ES-I3 (cell line): Measurements from ENCODE around the gene PDCD4.

Experiments
- H3K36me3 ChIP-seq: 2 replicates; pipeline ENCODE4 v1.6.1; 2013; ENCODE audit warnings: mild to moderate bottlenecking, low read length, control low read depth, moderate library complexity; ENCODE audit not compliant: insufficient read depth
- H3K4me1 ChIP-seq: 2 replicates; pipeline ENCODE4 v1.6.1; 2013; ENCODE audit warnings: mild to moderate bottlenecking, control low read depth, low read length; ENCODE audit not compliant: insufficient read depth
- H3K9ac ChIP-seq: 2 replicates; pipeline ENCODE4 v1.6.1; 2013; ENCODE audit warnings: low read depth, mild to moderate bottlenecking, low read length, moderate library complexity
- H3K9me3 ChIP-seq: 2 replicates; pipeline ENCODE4 v1.6.1; 2013; ENCODE audit warnings: mild to moderate bottlenecking, low read length, moderate library complexity; ENCODE audit not compliant: control insufficient read depth, insufficient read depth

The PDCD4 gene

DNA sequence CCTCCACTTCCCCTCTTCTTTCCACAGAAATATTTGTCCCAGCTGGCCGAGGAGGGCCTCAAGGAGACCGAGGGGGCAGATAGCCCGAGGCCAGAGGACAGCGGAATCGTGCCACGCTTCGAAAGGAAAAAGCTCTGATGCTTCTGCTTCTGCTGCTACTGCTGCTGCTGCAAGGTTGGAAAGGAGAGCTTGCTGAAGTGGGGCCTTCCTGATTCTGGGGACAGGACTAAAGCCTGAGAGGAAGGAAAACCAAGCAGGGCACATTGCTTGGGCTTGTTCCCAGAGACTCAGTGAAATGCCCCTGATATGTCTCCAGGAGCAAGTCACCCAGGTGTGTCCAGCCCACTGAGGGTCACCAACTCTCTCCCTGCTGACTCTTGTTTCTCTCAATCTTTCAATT is 35.9 kb upstream of the PDCD4 start:
- no peaks in the 10 kb centered on the region for H3K9me3 ChIP-seq
- no peak overlapping the region for H3K9ac ChIP-seq
- H3K4me1 ChIP-seq = peaks cover 27% of the 10 kb centered on the region
- no peaks in the 10 kb centered on the region for H3K36me3 ChIP-seq

DNA sequence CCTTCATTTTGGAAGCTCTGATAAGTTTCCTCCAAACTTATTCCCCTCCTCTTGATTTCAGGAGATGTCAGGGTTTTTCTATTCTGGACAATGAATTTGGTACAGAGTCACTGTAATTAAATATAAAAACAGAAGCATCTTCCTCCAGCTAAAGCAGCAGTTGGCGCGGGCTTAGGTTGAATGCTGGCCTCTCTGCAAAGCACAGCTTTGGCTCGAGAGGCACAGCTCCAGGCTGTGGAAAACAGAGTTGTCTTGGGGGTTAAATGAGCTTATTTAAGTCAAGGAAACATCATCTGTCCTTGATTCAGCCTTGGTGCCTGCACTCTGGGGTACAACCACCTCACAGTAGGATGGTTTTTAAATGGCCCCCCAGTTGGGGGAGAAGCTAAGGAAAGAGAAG is 35.0 kb upstream of the PDCD4 start:
- no peaks in the 10 kb centered on the region for H3K36me3 ChIP-seq
- peaks cover 36% of the 10 kb centered on the region for H3K4me1 ChIP-seq
- no peaks in the 10 kb centered on the region for H3K9me3 ChIP-seq
- H3K9ac ChIP-seq = no peak overlapping the region

DNA sequence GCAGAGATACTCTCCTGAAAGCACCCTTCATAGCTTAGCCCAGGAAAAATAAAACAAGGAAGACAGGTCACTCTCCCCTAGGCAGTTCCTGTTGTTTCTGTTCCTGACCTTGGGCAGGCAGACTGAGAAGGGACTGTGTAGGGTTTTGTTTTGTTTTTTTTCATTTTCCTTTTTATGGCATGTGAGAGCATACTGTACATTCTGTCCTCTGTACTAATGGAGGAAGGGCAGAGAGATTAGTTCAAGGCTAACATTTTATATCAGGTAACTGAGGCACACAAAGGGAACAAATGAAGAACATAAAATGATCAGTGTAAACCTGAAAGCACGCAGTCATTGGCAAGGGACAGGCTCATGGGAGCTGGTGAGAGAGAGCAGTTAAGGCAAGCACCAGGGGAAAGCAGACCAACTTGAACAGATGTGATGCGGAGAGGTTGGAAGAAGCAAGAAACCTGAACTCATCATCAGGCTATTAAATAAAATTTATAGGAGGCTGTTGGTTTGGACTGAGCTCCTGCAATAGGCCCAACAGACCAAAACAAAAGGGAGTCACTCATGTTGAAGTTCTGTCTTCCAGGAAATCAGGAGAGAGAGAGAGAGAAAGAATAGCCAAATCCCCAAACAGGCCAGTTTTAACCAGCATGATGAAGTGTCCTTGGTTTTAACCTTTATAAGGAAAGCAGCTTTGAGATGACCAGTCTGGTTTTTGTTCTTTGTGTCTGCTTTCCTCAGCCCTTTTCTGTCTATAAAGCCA is 34.1 kb upstream of the PDCD4 start:
- no peaks in the 10 kb centered on the region for H3K36me3 ChIP-seq
- no peaks in the 10 kb centered on the region for H3K9me3 ChIP-seq
- H3K9ac ChIP-seq = no peak overlapping the region
- H3K4me1 ChIP-seq = peaks cover 39% of the 10 kb centered on the region

DNA sequence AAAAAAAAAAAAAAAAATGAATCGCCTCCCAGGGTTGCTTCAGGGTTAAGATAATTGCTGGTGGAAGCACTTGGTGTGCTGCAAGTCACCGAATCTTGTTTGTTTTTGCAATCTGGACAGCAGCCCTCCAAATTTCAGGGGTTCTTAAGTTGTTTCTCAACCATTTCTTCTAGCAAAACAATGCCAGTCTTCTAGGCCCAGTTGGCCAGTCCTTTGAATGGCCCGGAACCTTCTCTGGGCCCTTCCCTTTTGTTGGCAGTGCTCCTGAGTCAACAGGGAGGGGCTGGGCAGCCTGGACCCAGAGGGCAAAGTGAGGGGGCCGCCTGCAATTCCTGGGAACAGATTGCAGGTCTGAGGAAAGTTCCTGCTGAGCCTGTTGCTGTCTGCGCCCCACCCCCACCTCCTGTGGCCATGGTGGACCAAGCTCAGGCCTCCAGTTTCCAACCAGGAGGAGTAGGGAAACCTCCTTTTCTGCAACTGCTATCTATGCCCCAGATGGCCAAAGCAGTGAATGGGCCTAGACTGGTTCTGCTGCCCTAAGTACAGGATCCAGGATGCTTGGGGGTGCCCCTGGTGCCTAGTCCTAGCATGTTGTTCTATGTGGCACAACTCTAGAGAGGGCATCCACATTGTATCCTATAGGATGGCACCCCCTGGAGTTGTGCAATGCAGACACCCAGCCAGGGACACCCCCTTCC is 31.4 kb upstream of the PDCD4 start:
- H3K36me3 ChIP-seq = no peaks in the 10 kb centered on the region
- H3K9me3 ChIP-seq = no peaks in the 10 kb centered on the region
- H3K9ac ChIP-seq = no peak overlapping the region
- peaks cover 29% of the 10 kb centered on the region for H3K4me1 ChIP-seq

- H3K9me3 ChIP-seq = no peaks in the 10 kb centered on the region
- no peak overlapping the region for H3K9ac ChIP-seq
- H3K36me3 ChIP-seq = no peaks in the 10 kb centered on the region
- H3K4me1 ChIP-seq = peaks cover 23% of the 10 kb centered on the region
These were observed 30.8 kb upstream of the PDCD4 start for GRCh38 chr10:110840923-110841428.

DNA sequence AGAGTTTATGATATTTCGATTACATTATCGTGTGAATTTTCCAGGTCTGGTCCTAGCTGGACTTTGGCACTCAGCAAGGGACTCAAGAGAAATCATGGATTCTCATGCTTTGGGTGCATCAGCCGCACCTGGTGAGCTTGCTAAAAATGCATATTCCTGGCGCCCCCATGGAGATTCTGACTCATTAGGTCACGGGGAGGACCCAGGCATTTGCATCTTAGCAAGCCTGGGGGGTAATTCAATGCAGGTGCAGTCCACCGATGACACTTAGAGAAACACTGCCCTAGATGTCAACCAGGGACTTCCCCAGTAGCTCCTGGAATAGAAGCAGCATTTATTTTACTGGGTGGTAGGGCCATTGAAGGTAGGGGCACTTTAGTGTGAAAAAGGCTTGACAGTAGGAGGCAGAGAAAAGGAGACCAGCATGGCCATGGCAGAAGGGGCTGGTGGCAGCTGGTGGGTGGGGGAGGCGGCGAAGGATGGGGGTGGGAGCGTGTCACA is 29.9 kb upstream of the PDCD4 start:
- peaks cover 19% of the 10 kb centered on the region for H3K4me1 ChIP-seq
- H3K9me3 ChIP-seq = no peaks in the 10 kb centered on the region
- no peak overlapping the region for H3K9ac ChIP-seq
- H3K36me3 ChIP-seq = no peaks in the 10 kb centered on the region

DNA sequence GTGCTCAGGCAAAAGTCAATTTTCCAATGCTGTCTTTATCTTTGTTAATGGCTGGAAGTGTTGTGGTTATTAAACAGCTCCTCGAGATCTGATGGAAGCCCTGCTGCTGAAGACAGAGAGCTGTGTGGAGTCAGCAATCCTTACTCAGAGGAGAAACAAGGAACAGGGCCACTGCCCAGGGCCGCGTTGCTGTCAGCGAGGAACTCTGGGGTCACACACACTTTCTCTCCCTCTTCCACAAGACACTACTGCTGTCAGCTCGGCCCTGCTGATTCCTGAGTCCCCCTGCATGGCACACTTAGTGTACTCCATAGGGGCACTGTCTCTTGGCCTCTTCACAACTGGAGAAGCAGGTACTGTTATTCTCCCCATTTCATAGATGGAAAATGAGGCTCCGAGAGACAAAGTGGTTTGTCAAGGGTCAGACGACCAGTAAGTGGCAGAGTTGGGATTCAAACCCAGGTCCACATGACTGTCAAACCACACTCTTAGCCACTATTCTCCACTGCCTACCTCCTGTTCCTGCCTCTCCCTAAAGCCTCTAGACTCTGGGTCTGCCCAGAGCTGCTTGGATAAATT is 29.3 kb upstream of the PDCD4 start:
- Histone ChIP-seq H3K9me3 (no peaks in the 10 kb centered on the region), H3K4me1 (peaks cover 19% of the 10 kb centered on the region), H3K9ac (no peak overlapping the region), H3K36me3 (no peaks in the 10 kb centered on the region)

GRCh38 chr10:110843031-110843430 is 28.7 kb upstream of the PDCD4 start:
- H3K9ac ChIP-seq = no peak overlapping the region
- H3K4me1 ChIP-seq = peaks cover 19% of the 10 kb centered on the region

DNA sequence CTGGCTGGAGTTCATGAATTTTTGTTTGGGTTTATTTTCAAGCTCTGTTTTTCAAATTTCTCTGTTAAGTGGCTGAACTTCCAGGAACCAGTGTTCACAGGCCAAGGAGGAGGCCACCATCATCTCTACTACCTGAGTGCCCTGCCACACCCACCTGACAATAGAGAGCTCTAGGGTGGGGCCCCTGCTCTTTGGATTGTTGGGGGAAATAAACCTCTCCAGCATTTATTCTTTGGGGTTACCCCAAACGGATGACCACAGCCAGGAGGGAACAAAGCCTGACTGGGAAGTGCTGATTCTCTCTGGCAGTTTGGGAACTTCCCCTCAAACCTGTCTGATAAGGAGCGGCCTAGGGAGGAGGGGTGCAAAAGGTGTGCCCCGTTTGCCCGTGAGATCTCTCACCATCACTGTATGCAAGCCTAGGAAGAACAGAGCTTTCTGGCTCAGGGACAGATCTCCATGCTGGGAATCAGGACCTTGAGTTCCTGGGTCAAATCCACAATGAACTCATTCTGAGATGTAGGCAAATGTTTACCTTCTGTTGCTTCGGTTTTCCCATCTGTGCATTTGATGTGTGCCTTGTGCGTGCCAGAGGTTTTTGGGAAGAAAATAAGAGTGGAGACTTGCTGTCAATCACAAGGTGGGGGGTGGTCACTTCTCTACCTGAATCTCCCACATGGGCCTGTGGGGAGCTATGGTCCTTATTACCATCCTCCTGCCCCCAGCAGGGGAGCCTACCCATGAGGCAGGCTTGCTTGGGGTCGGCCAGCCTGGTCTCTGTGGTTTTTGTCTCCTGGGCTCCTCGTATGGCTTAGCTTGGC is 27.7 kb upstream of the PDCD4 start:
- no peak overlapping the region for H3K9ac ChIP-seq

More at GRCh38 chr10:110843031-110843430, 28.7 kb upstream of the PDCD4 start:
- Histone ChIP-seq H3K9me3 (no peaks in the 10 kb centered on the region), H3K36me3 (no peaks in the 10 kb centered on the region)

GRCh38 chr10:110844617-110844881 is 27.2 kb upstream of the PDCD4 start:
- no peaks in the 10 kb centered on the region for H3K36me3 ChIP-seq
- H3K9me3 ChIP-seq = no peaks in the 10 kb centered on the region
- H3K9ac ChIP-seq = no peak overlapping the region
- H3K4me1 ChIP-seq = peaks cover 19% of the 10 kb centered on the region

More for the DNA sequence above, 27.7 kb upstream of the PDCD4 start:
- H3K9me3 ChIP-seq = no peaks in the 10 kb centered on the region
- H3K4me1 ChIP-seq = peaks cover 19% of the 10 kb centered on the region
- H3K36me3 ChIP-seq = no peaks in the 10 kb centered on the region

DNA sequence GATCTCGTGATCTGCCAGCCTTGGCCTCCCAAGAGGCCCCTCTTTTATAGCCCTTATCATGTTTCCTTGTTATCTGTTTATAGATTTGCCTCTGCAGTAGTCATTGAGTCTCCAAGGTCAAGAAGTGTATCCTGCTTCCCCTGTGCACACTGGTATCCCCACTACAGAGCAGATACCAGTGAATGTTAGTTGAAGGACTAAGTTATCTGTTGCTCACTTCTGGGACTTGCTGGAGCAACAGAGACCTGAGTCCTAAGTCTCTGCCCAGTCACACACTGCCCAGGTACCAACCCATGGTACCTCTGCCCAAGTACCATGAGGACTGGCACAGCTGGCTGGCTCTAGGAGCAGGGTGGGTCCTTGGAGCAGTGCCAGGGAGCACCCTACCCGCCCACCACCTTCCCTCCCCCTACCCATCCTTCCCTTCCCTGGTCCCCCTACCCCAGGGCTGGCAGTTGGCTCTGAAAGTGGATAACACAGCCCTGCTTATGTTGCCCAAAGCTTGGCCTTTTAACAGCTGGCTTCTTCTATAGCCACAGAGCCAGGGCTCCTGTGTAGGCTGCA is 26.5 kb upstream of the PDCD4 start:
- no peaks in the 10 kb centered on the region for H3K36me3 ChIP-seq
- no peaks in the 10 kb centered on the region for H3K9me3 ChIP-seq
- peaks cover 17% of the 10 kb centered on the region for H3K4me1 ChIP-seq
- no peak overlapping the region for H3K9ac ChIP-seq

DNA sequence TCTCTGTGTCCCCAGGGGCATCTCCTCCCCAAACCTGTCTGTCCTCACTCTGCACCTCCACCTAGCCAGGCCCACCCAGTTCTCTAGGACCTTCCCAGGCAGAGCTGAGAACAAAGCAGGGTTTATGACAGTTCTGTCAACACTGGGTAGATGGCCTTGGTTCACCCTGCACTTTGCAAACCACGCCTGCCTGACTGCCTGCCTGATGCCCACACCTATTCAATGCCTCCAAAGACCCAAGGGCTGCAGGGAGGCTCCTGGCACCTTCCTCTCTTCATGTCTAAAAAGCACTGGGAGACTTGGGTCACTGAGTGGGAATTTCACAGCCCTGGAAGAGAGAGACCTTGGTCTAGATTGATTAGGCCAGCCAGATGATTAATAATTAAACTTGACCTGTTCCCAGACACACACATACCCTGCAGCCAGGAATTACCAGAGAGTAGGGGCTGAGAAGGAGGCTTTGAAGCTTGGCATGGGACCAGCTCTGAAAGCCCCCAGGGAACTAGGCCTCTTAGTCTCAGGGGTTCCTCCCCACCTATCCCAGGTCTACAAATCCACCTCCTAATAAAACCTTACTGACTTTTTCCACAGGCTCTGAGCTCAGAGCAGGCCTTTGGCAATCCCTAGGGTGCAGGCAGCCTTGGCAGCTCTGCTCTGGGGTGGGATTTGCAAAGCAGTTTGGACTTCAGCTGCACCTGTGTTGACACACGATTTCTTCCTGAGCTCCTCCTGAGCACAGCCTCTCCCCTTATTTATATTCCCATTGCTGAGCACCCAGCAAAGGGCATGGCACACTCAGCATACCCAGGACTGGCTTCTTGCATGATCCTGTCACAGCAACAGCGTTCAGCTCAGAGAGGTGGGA is 25.7 kb upstream of the PDCD4 start:
- Histone ChIP-seq H3K9ac (no peak overlapping the region), H3K36me3 (no peaks in the 10 kb centered on the region), H3K4me1 (peaks cover 10% of the 10 kb centered on the region), H3K9me3 (no peaks in the 10 kb centered on the region)

- H3K9me3 ChIP-seq = no peaks in the 10 kb centered on the region
- peaks cover 5% of the 10 kb centered on the region for H3K4me1 ChIP-seq
These were observed 24.4 kb upstream of the PDCD4 start for GRCh38 chr10:110847374-110847773.

More at GRCh38 chr10:110847374-110847773, 24.4 kb upstream of the PDCD4 start:
- Histone ChIP-seq H3K9ac (no peak overlapping the region), H3K36me3 (no peaks in the 10 kb centered on the region)
